ENCODE data around the gene KBTBD8.

Gene KBTBD8

GRCh38 chr3:67048067-67048714 lies 50.1 kb downstream of the KBTBD8 start:
- TF ChIP-seq, protein P1, sequence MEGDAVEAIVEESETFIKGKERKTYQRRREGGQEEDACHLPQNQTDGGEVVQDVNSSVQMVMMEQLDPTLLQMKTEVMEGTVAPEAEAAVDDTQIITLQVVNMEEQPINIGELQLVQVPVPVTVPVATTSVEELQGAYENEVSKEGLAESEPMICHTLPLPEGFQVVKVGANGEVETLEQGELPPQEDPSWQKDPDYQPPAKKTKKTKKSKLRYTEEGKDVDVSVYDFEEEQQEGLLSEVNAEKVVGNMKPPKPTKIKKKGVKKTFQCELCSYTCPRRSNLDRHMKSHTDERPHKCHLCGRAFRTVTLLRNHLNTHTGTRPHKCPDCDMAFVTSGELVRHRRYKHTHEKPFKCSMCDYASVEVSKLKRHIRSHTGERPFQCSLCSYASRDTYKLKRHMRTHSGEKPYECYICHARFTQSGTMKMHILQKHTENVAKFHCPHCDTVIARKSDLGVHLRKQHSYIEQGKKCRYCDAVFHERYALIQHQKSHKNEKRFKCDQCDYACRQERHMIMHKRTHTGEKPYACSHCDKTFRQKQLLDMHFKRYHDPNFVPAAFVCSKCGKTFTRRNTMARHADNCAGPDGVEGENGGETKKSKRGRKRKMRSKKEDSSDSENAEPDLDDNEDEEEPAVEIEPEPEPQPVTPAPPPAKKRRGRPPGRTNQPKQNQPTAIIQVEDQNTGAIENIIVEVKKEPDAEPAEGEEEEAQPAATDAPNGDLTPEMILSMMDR (conservative IDR thresholded peaks at IDR 0.05; ENCODE audit: low read depth, low read length): no peak
- no peak overlapping the region for H3K4me3 ChIP-seq (ENCODE audit: low read length)
- DNase-seq (ENCODE audit: low read depth): no peak

DNA sequence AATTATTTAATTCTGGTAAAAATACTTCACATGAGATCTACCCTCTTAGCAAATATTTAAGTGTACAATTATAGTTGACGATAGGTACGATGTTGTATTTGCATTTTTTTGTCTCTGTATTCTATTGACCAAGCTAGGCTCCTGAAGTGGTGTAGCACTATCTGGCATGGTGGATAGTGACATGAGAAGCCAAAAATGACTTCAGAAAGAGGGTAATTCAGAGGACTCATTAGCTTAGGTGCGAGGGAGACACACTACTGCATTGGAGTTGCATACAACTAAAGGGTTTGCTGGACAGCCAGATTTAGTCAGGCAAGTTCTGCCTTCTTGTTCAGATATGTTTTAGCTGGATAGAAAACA lies 50.6 kb downstream of the KBTBD8 start:
- H3K4me3 ChIP-seq (ENCODE audit: low read length): no peak overlapping the region
- TF ChIP-seq, protein P1 (conservative IDR thresholded peaks at IDR 0.05; ENCODE audit: low read depth, low read length): no peak
- DNase-seq (ENCODE audit: low read depth): no peak

- no peak overlapping the region for H3K4me3 ChIP-seq (ENCODE audit: low read length)
- DNase-seq (ENCODE audit: low read depth): no peak
- TF ChIP-seq, protein P1 (conservative IDR thresholded peaks at IDR 0.05; ENCODE audit: low read depth, low read length): no peak
Observed at GRCh38 chr3:67059443-67059842, 61.3 kb downstream of the KBTBD8 start.
